ENCODE measurements around the gene ADORA2A.

The ADORA2A gene

GRCh38 chr22:24432059-24432853 lies 4.9 kb downstream of the ADORA2A start:
- no peak for DNase-seq (ENCODE audit: low read depth, low spot score)

GRCh38 chr22:24433001-24433827 lies 5.8 kb downstream of the ADORA2A start:
- DNase-seq (ENCODE audit: low read depth, low spot score): no peak

- DNase-seq (ENCODE audit: low read depth, low spot score): no peak
Observed at GRCh38 chr22:24433828-24434470, 6.5 kb downstream of the ADORA2A start.

- DNase-seq (ENCODE audit: low read depth, low spot score): no peak
Observed at GRCh38 chr22:24434471-24435322, 7.3 kb downstream of the ADORA2A start.

GRCh38 chr22:24435323-24435645 lies 7.9 kb downstream of the ADORA2A start:
- DNase-seq (ENCODE audit: low read depth, low spot score): no peak

GRCh38 chr22:24435861-24436371 lies 8.5 kb downstream of the ADORA2A start:
- no peak for DNase-seq (ENCODE audit: low read depth, low spot score)

- DNase-seq (ENCODE audit: low read depth, low spot score): no peak
Observed at GRCh38 chr22:24436553-24436952, 9.2 kb downstream of the ADORA2A start.

- DNase-seq (ENCODE audit: low read depth, low spot score): no peak
Observed at GRCh38 chr22:24437091-24437490, 9.7 kb downstream of the ADORA2A start.

- no peak for DNase-seq (ENCODE audit: low read depth, low spot score)
Observed at GRCh38 chr22:24437741-24438328, 10.4 kb downstream of the ADORA2A start.

- DNase-seq (ENCODE audit: low read depth, low spot score): no peak
Observed at GRCh38 chr22:24440270-24440717, 12.9 kb downstream of the ADORA2A start.

GRCh38 chr22:24440718-24441405 lies 13.5 kb downstream of the ADORA2A start:
- DNase-seq (ENCODE audit: low read depth, low spot score): no peak

- no peak for DNase-seq (ENCODE audit: low read depth, low spot score)
Observed at GRCh38 chr22:24441406-24442351, 14.3 kb downstream of the ADORA2A start.

- DNase-seq (ENCODE audit: low read depth, low spot score): no peak
Observed at GRCh38 chr22:24442352-24442744, 14.9 kb downstream of the ADORA2A start.

GRCh38 chr22:24443668-24444067 lies 16.3 kb downstream of the ADORA2A start:
- no peak for DNase-seq (ENCODE audit: low read depth, low spot score)

GRCh38 chr22:24444251-24444650 lies 16.9 kb downstream of the ADORA2A start:
- no peak for DNase-seq (ENCODE audit: low read depth, low spot score)

GRCh38 chr22:24444729-24445466 lies 17.5 kb downstream of the ADORA2A start:
- no peak for DNase-seq (ENCODE audit: low read depth, low spot score)

GRCh38 chr22:24445481-24446259 lies 18.3 kb downstream of the ADORA2A start:
- DNase-seq (ENCODE audit: low read depth, low spot score): no peak

- no peak for DNase-seq (ENCODE audit: low read depth, low spot score)
Observed at GRCh38 chr22:24446260-24446611, 18.8 kb downstream of the ADORA2A start.
